Endothelial cell of umbilical vein (primary cell): ENCODE measurements around the gene ANKLE2. TPM values are rescaled to one million over a fixed set of nuclear protein-coding genes. Genes with fewer than 3 reads are reported as not detected.

Experiments used
- BruUV-seq: library from RNA; stranded (reverse); fragments of 400-500 nt; replicated peaks from 2 replicates; lab custom pipeline; 2021; lab: Mats Ljungman, UMichigan
- CTCF ChIA-PET: fragments of 300-600, 350-600 bp; sonication (Branson Sonifier 250); formaldehyde crosslinking; loops from one replicate; lab custom pipeline; 2021; ENCODE audit warnings: antibody characterized with exemption, inconsistent platforms; lab: Charles Lee
- POLR2A ChIA-PET: fragments of 300-600, 350-600 bp; sonication (Branson Sonifier 250); formaldehyde crosslinking; loops from one replicate; lab custom pipeline; 2021; ENCODE audit warnings: antibody characterized with exemption, inconsistent platforms; lab: Charles Lee
- DNase-seq: peaks from one replicate; pipeline ENCODE4 v3.0.0-alpha.2; 2011; ENCODE audit warnings: low read depth, low spot score
- FAIRE-seq: peaks from 2 replicates; lab custom pipeline; 2011; peaks lifted over from hg19 to GRCh38; lab: Jason Lieb, UNC
- H2AFZ ChIP-seq: 2 replicates; pipeline ENCODE4 v1.6.0; 2012; ENCODE audit warnings: low read depth, low read length, control low read depth, inconsistent platforms
- H3K27ac ChIP-seq: 2 replicates; pipeline ENCODE4 v1.5.1; 2011; ENCODE audit warnings: low read depth, mild to moderate bottlenecking, control low read depth, low read length, moderate library complexity; ENCODE audit not compliant: insufficient read depth
- H3K27me3 ChIP-seq, 2 experiments: 2 replicates each; pipeline versions ENCODE4 v1.6.0 to v1.6.1; 2011; ENCODE audit warnings: low read length in 2 of 2, mixed read lengths in 1 of 2; ENCODE audit not compliant: control insufficient read depth in 2 of 2, insufficient read depth in 2 of 2
- H3K36me3 ChIP-seq, 2 experiments: 2 replicates in 1 of 2; 3 replicates in 1 of 2; pipeline ENCODE4 v1.5.1; 2011; ENCODE audit warnings: low read length in 2 of 2, mild to moderate bottlenecking in 1 of 2, moderate library complexity in 1 of 2; ENCODE audit not compliant: control insufficient read depth in 2 of 2, insufficient read depth in 2 of 2; ENCODE audit errors: extremely low read depth in 1 of 2
- H3K4me1 ChIP-seq: 3 replicates; pipeline ENCODE4 v1.5.1; 2011; ENCODE audit warnings: mild to moderate bottlenecking, low read length; ENCODE audit not compliant: control insufficient read depth, insufficient read depth; ENCODE audit errors: extremely low read depth
- H3K4me2 ChIP-seq: 2 replicates; pipeline ENCODE4 v1.6.1; 2011; ENCODE audit warnings: low read length, control low read depth, mixed read lengths; ENCODE audit not compliant: insufficient read depth
- H3K4me3 ChIP-seq, 3 experiments: fragments of 200-600 bp in 1 of 3; sonication (generic), shearing (Covaris generic) in 1 of 3; replicated peaks in 1 of 3; 2 replicates each; pipeline ENCODE4 v1.5.1; 2011 to 2016; ENCODE audit warnings: control low read depth in 3 of 3, low read length in 3 of 3, mild to moderate bottlenecking in 2 of 3, inconsistent platforms in 1 of 3, low read depth in 1 of 3, moderate library complexity in 1 of 3; ENCODE audit not compliant: insufficient read depth in 1 of 3
- H3K79me2 ChIP-seq: 2 replicates; pipeline ENCODE4 v1.6.0; 2012; ENCODE audit warnings: low read length, inconsistent platforms; ENCODE audit not compliant: control insufficient read depth, insufficient read depth
- H3K9ac ChIP-seq: replicated peaks from 2 replicates; pipeline ENCODE3; 2011; ENCODE audit warnings: low read length, control low read depth; ENCODE audit not compliant: insufficient read depth; ENCODE audit errors: extremely low read depth
- H3K9me1 ChIP-seq: replicated peaks from 3 replicates; pipeline ENCODE4 v1.6.0; 2011; ENCODE audit warnings: mild to moderate bottlenecking, low read length; ENCODE audit not compliant: control insufficient read depth, insufficient read depth; ENCODE audit errors: extremely low read depth
- H3K9me3 ChIP-seq: replicated peaks from 2 replicates; pipeline ENCODE4 v1.5.1; 2012; ENCODE audit warnings: low read length, inconsistent platforms; ENCODE audit not compliant: control insufficient read depth, insufficient read depth
- H4K20me1 ChIP-seq: replicated peaks from 2 replicates; pipeline ENCODE3; 2011; ENCODE audit warnings: mild to moderate bottlenecking, low read length; ENCODE audit not compliant: control insufficient read depth, insufficient read depth; ENCODE audit errors: extremely low read depth
- EZH2 ChIP-seq: IDR thresholded peaks from 2 replicates; pipeline ENCODE4 v1.6.1; 2012; ENCODE audit warnings: borderline replicate concordance, low read depth, mild to moderate bottlenecking, moderate library complexity, low read length, inconsistent platforms; ENCODE audit not compliant: severe bottlenecking
- FOS ChIP-seq: IDR thresholded peaks from 2 replicates; pipeline ENCODE4 v1.6.1; 2011; ENCODE audit warnings: mild to moderate bottlenecking, low read length, moderate library complexity, borderline replicate concordance; ENCODE audit not compliant: insufficient read depth
- GATA2 ChIP-seq: IDR thresholded peaks from 2 replicates; pipeline ENCODE4 v1.7.0; 2011; ENCODE audit warnings: low read depth, mild to moderate bottlenecking, moderate library complexity, mixed read lengths, low read length; ENCODE audit not compliant: insufficient read length, insufficient read depth
- JUN ChIP-seq: IDR thresholded peaks from 2 replicates; pipeline ENCODE4 v1.6.1; 2011; ENCODE audit warnings: borderline replicate concordance, low read depth; ENCODE audit not compliant: insufficient read length, insufficient read depth
- MYC ChIP-seq: IDR thresholded peaks from one replicate; pipeline ENCODE4 v1.6.1; 2011; ENCODE audit warnings: mild to moderate bottlenecking, low read depth, low read length
- POLR2A ChIP-seq: IDR thresholded peaks from 2 replicates; pipeline ENCODE4 v1.6.1; 2012; ENCODE audit warnings: low read depth, mild to moderate bottlenecking, control low read depth, low read length
- POLR2AphosphoS5 ChIP-seq: IDR thresholded peaks from 2 replicates; pipeline ENCODE4 v1.6.1; 2012; ENCODE audit warnings: low read depth, mild to moderate bottlenecking, control low read depth, low read length, moderate library complexity; ENCODE audit not compliant: insufficient read depth
- dilution Hi-C: fragments of 300-500 bp; cut with MboI; formaldehyde crosslinking; loops from one replicate; pipeline ENCODE4 v1.15.0; 2019; ENCODE audit warnings: low sequenced_read_pairs; ENCODE audit not compliant: extremely low pct_ligation_motif_present
- intact Hi-C: fragments of 100-400 bp; cut with micrococcal nuclease; formaldehyde crosslinking; loops from one replicate; pipeline ENCODE4 v1.10.0; 2022
- polyA plus RNA-seq, 4 experiments: library from polyadenylated mRNA; depleted of rRNA in 3 of 4; stranded (reverse) in 3 of 4; unstranded in 1 of 4; fragments of >200 nt; gene quantifications; 2 replicates each; pipeline versions ENCODE4 v1.2.1 to v1.2.3, GENCODE V29; 2011 to 2012; ENCODE audit warnings: missing spikeins in 1 of 4
- total RNA-seq: library from RNA; stranded (reverse); gene quantifications from 2 replicates; pipeline ENCODE4 v1.2.3, GENCODE V29; 2021
- TF ChIP-seq, protein P1 (sequence below): IDR thresholded peaks from 2 replicates; pipeline ENCODE4 v1.6.1; 2011; ENCODE audit not compliant: insufficient read depth, insufficient read length
- TF ChIP-seq, protein P2 (sequence below), 2 donors: IDR thresholded peaks; 1 replicate in 1 of 2; 2 replicates in 1 of 2; pipeline ENCODE4 v1.5.1; 2011; ENCODE audit warnings: low read length in 2 of 2, mild to moderate bottlenecking in 2 of 2, moderate library complexity in 2 of 2, control low read depth in 1 of 2, inconsistent platforms in 1 of 2, low read depth in 1 of 2; ENCODE audit not compliant: insufficient read depth in 1 of 2; ENCODE audit errors: extremely low read depth in 1 of 2

Gene ANKLE2
- total and polyA plus RNA-seq, 2 donors (not counting 3 experiments of a cell fraction or from before 2014, with no cell fraction given) = 75.8 to 112 TPM

DNA sequence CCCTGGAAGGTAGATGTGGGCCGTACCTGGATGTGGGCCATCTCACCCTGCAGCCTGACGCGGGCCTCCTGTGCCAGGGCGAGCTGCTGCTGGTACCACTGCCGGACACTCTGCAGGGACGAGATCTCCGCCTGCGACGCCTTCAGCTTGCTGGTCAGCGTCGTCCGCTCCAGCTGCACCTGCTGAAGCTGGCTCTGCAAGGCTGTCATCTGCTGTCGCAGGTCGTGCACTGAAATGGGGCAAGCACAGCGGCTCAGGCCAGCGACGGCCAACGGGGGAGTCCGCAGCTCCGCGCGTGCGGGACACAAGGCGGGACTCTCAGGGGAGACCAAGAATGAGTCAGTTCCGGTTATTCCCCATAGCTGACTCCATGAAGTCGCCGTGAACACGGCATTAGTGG is 40.1 kb upstream of the ANKLE2 start:
- Histone ChIP-seq H3K4me3 (no peak overlapping the region), H3K27me3 (no peaks in the 10 kb centered on the region), H2AFZ (no peak overlapping the region), H3K79me2 (peaks cover 13% of the 10 kb centered on the region), H4K20me1 (no peaks in the 10 kb centered on the region), H3K9ac (no peak overlapping the region), H3K4me2 (no peak overlapping the region), H3K4me1 (no peaks in the 10 kb centered on the region), H3K9me1 (no peaks in the 10 kb centered on the region), H3K36me3 (peaks cover 27 to 63% of the 10 kb centered on the region in 2 experiments), H3K9me3 (no peaks in the 10 kb centered on the region), H3K27ac (no peak overlapping the region)
- dilution Hi-C loops = no loop called here
- DNase-seq (no peak), FAIRE-seq (no peak)
- POLR2A ChIA-PET = no interaction called here
- CTCF ChIA-PET = interaction anchor here (0.5 kb wide), 1 partner anchor 18 kb away, joined by 3 read pairs; no protein-coding TSS in a partner anchor
- TF ChIP-seq MYC (no peak), GATA2 (no peak), EZH2 (no peak), POLR2A (no peak), JUN (no peak), POLR2AphosphoS5 (no peak), FOS (no peak)
- TF ChIP-seq, protein P1, sequence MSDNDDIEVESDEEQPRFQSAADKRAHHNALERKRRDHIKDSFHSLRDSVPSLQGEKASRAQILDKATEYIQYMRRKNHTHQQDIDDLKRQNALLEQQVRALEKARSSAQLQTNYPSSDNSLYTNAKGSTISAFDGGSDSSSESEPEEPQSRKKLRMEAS = no peak
- TF ChIP-seq, protein P2, sequence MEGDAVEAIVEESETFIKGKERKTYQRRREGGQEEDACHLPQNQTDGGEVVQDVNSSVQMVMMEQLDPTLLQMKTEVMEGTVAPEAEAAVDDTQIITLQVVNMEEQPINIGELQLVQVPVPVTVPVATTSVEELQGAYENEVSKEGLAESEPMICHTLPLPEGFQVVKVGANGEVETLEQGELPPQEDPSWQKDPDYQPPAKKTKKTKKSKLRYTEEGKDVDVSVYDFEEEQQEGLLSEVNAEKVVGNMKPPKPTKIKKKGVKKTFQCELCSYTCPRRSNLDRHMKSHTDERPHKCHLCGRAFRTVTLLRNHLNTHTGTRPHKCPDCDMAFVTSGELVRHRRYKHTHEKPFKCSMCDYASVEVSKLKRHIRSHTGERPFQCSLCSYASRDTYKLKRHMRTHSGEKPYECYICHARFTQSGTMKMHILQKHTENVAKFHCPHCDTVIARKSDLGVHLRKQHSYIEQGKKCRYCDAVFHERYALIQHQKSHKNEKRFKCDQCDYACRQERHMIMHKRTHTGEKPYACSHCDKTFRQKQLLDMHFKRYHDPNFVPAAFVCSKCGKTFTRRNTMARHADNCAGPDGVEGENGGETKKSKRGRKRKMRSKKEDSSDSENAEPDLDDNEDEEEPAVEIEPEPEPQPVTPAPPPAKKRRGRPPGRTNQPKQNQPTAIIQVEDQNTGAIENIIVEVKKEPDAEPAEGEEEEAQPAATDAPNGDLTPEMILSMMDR (IDR thresholded peaks at IDR 0.05; ENCODE audit: extremely low read depth in 1 of 2, insufficient read depth in 1 of 2, low read depth in 1 of 2, low read length in 2 of 2) = no peak
- BruUV-seq = no TSS peak
- intact Hi-C loops = no loop called here
